Tibial nerve (tissue), 4 donors: Measurements from ENCODE around the gene ANXA5. TPM values are rescaled to one million over a fixed set of nuclear protein-coding genes. Genes with fewer than 3 reads are reported as not detected.

ENCODE experiments used
- DNase-seq, 2 donors: peaks; one replicate each; pipeline ENCODE4 v3.0.0-alpha.2; 2019; ENCODE audit warnings: low spot score in 2 of 2
- H3K27ac ChIP-seq, 4 donors: fragments of 200-600 bp; sonication (generic) in 3 of 4; one replicate each; pipeline ENCODE4 v1.5.1; 2017 to 2019; ENCODE audit warnings: mild to moderate bottlenecking in 1 of 4
- H3K27me3 ChIP-seq, 2 donors: fragments of 200-600 bp; sonication (generic) in 1 of 2; one replicate each; pipeline versions ENCODE4 v1.5.1 to v1.6.0; 2017 to 2019
- H3K36me3 ChIP-seq, 3 donors: fragments of 200-600 bp; sonication (generic); one replicate each; pipeline ENCODE4 v1.5.1; 2018 to 2019
- H3K4me1 ChIP-seq, 4 donors: fragments of 200-600 bp; sonication (generic) in 3 of 4; one replicate each; pipeline ENCODE4 v1.5.1; 2017 to 2019
- H3K4me3 ChIP-seq, 4 donors: fragments of 200-600 bp; sonication (generic) in 3 of 4; one replicate each; pipeline ENCODE4 v1.5.1; 2017 to 2019; ENCODE audit warnings: mild to moderate bottlenecking in 1 of 4, moderate library complexity in 1 of 4
- H3K9me3 ChIP-seq, 4 donors: fragments of 200-600 bp; sonication (generic) in 3 of 4; one replicate each; pipeline ENCODE4 v1.5.1; 2017 to 2019
- CTCF ChIP-seq, 5 experiments: fragments of 200-600 bp in 3 of 5; fragments of 450-650 bp in 2 of 5; sonication (generic) in 3 of 5; IDR thresholded peaks; one replicate each; pipeline ENCODE4 v1.5.1; 2016 to 2019; ENCODE audit warnings: antibody characterized with exemption in 5 of 5, mild to moderate bottlenecking in 3 of 5, moderate library complexity in 2 of 5
- EP300 ChIP-seq, 2 donors: sonication (generic); formaldehyde crosslinking; IDR thresholded peaks; one replicate each; pipeline ENCODE4 v1.6.1; 2017; ENCODE audit warnings: antibody characterized with exemption in 2 of 2, mild to moderate bottlenecking in 1 of 2
- POLR2A ChIP-seq, 2 donors: fragments of 450-650 bp; IDR thresholded peaks; one replicate each; pipeline ENCODE4 v1.6.1; 2017; ENCODE audit warnings: antibody characterized with exemption in 2 of 2, mild to moderate bottlenecking in 2 of 2, moderate library complexity in 2 of 2
- WGBS, 2 donors: methylation state at CpG; one replicate each; pipeline ENCODE4 v1.1.5; 2018; 5-methylcytosine and 5-hydroxymethylcytosine counted together
- total RNA-seq, 4 donors: library from RNA; depleted of rRNA; stranded (reverse); fragments of >200 nt; gene quantifications; one replicate each; pipeline ENCODE4 v1.1.0, GENCODE V29; 2016

The ANXA5 gene
- total RNA-seq, 4 donors from 2014 or later, result 137 to 276 (median 267) TPM

- Histone ChIP-seq H3K36me3 (no peaks in the 10 kb centered on the region), H3K9me3 (no peaks in the 10 kb centered on the region), H3K4me3 (no peak overlapping the region), H3K27ac (no peak overlapping the region), H3K27me3 (no peaks in the 10 kb centered on the region), H3K4me1 (peaks cover 0 to 7% (median 0%) of the 10 kb centered on the region in 4 donors)
- no peak for TF ChIP-seq EP300 (IDR thresholded peaks at IDR 0.05)
- TF ChIP-seq POLR2A (IDR thresholded peaks at IDR 0.05), result no peak
- TF ChIP-seq CTCF (IDR thresholded peaks at IDR 0.05), result no peak
- DNase-seq, result no peak
- WGBS, 2 donors, result 78 to 86% methylated on average over 2 of the region's 2 CpGs
Measured at GRCh38 chr4:121650741-121651140, 46.0 kb downstream of the ANXA5 start.

- Histone ChIP-seq H3K4me3 (no peak overlapping the region), H3K27ac (no peak overlapping the region), H3K36me3 (no peaks in the 10 kb centered on the region), H3K9me3 (no peaks in the 10 kb centered on the region), H3K4me1 (no peaks in the 10 kb centered on the region), H3K27me3 (no peaks in the 10 kb centered on the region)
- WGBS, 2 donors, result 17 to 24% methylated on average over 3 of the region's 3 CpGs
- DNase-seq, result peak in 1 of 2 donors; percentile 23
- TF ChIP-seq POLR2A (IDR thresholded peaks at IDR 0.05), result no peak
- TF ChIP-seq EP300 (IDR thresholded peaks at IDR 0.05), result peak in 1 of 2 donors; percentile 48
Measured at GRCh38 chr4:121648516-121648915, 48.3 kb downstream of the ANXA5 start.

- 86 to 87% methylated on average over 8 of the region's 8 CpGs for WGBS, 2 donors
- no peak for TF ChIP-seq POLR2A (IDR thresholded peaks at IDR 0.05)
- no peak for TF ChIP-seq EP300 (IDR thresholded peaks at IDR 0.05)
- TF ChIP-seq CTCF (IDR thresholded peaks at IDR 0.05), result no peak
- H3K27ac ChIP-seq, result no peak overlapping the region
Measured at GRCh38 chr4:121642876-121643585, 53.7 kb downstream of the ANXA5 start.

GRCh38 chr4:121642292-121642691 lies 54.5 kb downstream of the ANXA5 start:
- H3K4me1 ChIP-seq, result peaks cover 0 to 14% (median 0%) of the 10 kb centered on the region in 4 donors
- no peaks in the 10 kb centered on the region for H3K36me3 ChIP-seq
- no peak for TF ChIP-seq EP300 (IDR thresholded peaks at IDR 0.05)
- TF ChIP-seq POLR2A (IDR thresholded peaks at IDR 0.05), result no peak
- TF ChIP-seq CTCF (IDR thresholded peaks at IDR 0.05), result no peak
- no peak for DNase-seq
- no peaks in the 10 kb centered on the region for H3K9me3 ChIP-seq
- H3K27me3 ChIP-seq, result no peaks in the 10 kb centered on the region
- peak overlapping the region in 1 of 4 donors; percentile 42 for H3K27ac ChIP-seq
- H3K4me3 ChIP-seq, result no peak overlapping the region
- 76 to 77% methylated on average over 2 of the region's 2 CpGs for WGBS, 2 donors

More at GRCh38 chr4:121642876-121643585, 53.7 kb downstream of the ANXA5 start:
- no peak for DNase-seq
- Histone ChIP-seq H3K36me3 (no peaks in the 10 kb centered on the region), H3K27me3 (no peaks in the 10 kb centered on the region), H3K4me1 (peaks cover 0 to 14% (median 0%) of the 10 kb centered on the region in 4 donors), H3K9me3 (no peaks in the 10 kb centered on the region), H3K4me3 (no peak overlapping the region)

- DNase-seq, result no peak
- Histone ChIP-seq H3K4me3 (no peak overlapping the region), H3K27ac (no peak overlapping the region), H3K9me3 (no peaks in the 10 kb centered on the region), H3K4me1 (no peaks in the 10 kb centered on the region), H3K27me3 (no peaks in the 10 kb centered on the region), H3K36me3 (no peaks in the 10 kb centered on the region)
- no peak for TF ChIP-seq POLR2A (IDR thresholded peaks at IDR 0.05)
- no peak for TF ChIP-seq EP300 (IDR thresholded peaks at IDR 0.05)
- no peak for TF ChIP-seq CTCF (IDR thresholded peaks at IDR 0.05)
- WGBS, 2 donors, result 76 to 77% methylated on average over 4 of the region's 4 CpGs
Measured at GRCh38 chr4:121633653-121634052, 63.1 kb downstream of the ANXA5 start.
